GM06990 (cell line): Measurements from ENCODE around the gene PDCD6IP.
"Not testable (repeated sequence)": the region's sequence is repeated elsewhere in the genome, so short reads cannot be mapped to it uniquely, and the experiment has no call there.

Experiments used
- DNase-seq: peaks from one replicate; pipeline ENCODE4 v3.0.0-alpha.2; 2011; ENCODE audit not compliant: insufficient read length; ENCODE audit errors: extremely low read depth
- H3K27me3 ChIP-seq: replicated peaks from 2 replicates; pipeline ENCODE4 v1.6.0; 2011; ENCODE audit warnings: low read length; ENCODE audit not compliant: control insufficient read depth, insufficient read depth
- H3K36me3 ChIP-seq: 2 replicates; pipeline ENCODE4 v1.5.1; 2011; ENCODE audit warnings: low read length; ENCODE audit not compliant: control insufficient read depth, insufficient read depth
- H3K4me3 ChIP-seq: replicated peaks from 2 replicates; pipeline ENCODE4 v1.5.1; 2011; ENCODE audit warnings: low read depth, mild to moderate bottlenecking, control low read depth, low read length
- TF ChIP-seq, protein P1 (sequence below): IDR thresholded peaks from 2 replicates; pipeline ENCODE4 v1.5.1; 2011; ENCODE audit warnings: low read length, control low read depth, mild to moderate bottlenecking, inconsistent platforms; ENCODE audit not compliant: insufficient read depth, poor library complexity, severe bottlenecking

The PDCD6IP gene

DNA sequence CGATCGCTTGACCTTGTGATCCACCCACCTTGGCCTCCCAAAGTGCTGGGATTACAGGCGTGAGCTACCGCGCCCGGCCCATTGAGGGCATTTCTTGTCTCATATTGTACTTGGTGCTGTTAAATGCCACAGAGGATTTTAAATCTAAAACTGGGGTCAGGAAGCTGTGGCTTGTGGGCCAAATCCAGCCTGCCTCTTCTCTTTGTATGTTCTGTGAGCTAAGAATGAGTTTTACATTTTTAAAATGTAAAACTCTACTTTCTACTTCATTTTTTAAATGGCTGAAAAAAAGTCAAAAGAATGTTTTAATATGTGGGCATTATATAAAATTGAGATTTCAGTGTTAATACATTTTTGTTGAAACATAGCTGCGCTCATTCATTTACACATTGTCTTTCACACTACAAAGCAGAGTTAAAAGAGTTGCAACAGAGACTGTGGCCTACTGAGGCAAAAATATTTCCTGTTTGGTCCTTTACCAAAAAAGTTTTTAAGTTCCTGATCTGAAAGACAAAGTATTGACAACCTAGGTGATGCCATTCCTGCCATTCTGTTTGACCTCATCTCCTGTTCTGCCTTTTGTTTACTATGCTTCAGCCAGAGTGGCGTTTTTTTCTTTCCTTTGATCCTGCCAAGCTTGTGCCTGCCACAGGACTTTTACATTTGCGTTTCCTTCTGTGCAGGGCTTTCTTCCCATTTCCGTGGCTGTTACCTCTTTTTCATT is 50.4 kb downstream of the PDCD6IP start:
- no peak for DNase-seq
- no peaks in the 10 kb centered on the region for H3K27me3 ChIP-seq
- H3K4me3 ChIP-seq: no peak overlapping the region
- no peaks in the 10 kb centered on the region; the same call in none of the 2 replicates for H3K36me3 ChIP-seq
- TF ChIP-seq, protein P1, sequence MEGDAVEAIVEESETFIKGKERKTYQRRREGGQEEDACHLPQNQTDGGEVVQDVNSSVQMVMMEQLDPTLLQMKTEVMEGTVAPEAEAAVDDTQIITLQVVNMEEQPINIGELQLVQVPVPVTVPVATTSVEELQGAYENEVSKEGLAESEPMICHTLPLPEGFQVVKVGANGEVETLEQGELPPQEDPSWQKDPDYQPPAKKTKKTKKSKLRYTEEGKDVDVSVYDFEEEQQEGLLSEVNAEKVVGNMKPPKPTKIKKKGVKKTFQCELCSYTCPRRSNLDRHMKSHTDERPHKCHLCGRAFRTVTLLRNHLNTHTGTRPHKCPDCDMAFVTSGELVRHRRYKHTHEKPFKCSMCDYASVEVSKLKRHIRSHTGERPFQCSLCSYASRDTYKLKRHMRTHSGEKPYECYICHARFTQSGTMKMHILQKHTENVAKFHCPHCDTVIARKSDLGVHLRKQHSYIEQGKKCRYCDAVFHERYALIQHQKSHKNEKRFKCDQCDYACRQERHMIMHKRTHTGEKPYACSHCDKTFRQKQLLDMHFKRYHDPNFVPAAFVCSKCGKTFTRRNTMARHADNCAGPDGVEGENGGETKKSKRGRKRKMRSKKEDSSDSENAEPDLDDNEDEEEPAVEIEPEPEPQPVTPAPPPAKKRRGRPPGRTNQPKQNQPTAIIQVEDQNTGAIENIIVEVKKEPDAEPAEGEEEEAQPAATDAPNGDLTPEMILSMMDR: no peak

GRCh38 chr3:33850599-33850998 is 52.2 kb downstream of the PDCD6IP start:
- H3K27me3 ChIP-seq, H3K36me3 ChIP-seq, H3K4me3 ChIP-seq, DNase-seq: not testable (repeated sequence)

GRCh38 chr3:33855407-33855806 is 57.0 kb downstream of the PDCD6IP start:
- H3K36me3 ChIP-seq, H3K4me3 ChIP-seq, H3K27me3 ChIP-seq, DNase-seq: not testable (repeated sequence)

DNA sequence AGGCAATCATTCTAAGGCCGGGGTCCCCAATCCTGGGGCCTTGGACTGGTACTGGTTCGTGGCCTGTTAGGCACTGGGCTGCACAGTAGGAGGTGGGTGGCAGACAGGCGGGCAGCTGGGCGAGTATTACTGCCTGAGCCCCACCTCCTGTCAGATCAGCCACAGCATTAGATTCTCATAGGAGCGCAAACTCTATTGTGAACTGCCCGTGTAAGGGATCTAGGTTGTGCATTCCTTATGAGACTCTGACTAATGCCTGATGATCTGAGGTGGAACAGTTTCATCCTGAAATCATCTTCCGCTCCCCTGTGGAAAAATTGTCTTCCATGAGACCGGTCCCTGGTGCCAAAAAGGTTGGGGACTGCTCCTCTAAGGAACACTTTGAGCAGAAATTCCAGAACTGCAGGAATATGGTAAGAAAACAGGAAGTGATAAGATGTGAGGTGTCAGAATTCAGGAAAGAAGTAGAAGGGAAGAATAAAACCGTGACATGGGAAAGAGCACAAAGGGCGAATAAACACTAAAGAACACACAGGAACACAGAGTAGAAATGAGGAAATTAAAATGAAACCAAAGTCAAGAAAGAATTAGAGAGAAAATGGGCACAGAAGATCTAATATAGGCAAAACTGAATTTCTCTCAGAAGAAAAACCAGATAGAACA is 57.6 kb downstream of the PDCD6IP start:
- H3K4me3 ChIP-seq: no peak overlapping the region
- TF ChIP-seq, protein P1: no peak
- H3K27me3 ChIP-seq: no peaks in the 10 kb centered on the region
- peaks cover 3% of the 10 kb centered on the region for H3K36me3 ChIP-seq
- no peak for DNase-seq

- H3K36me3 ChIP-seq, H3K4me3 ChIP-seq, DNase-seq, H3K27me3 ChIP-seq: not testable (repeated sequence)
Observed at GRCh38 chr3:33857701-33858100, 59.3 kb downstream of the PDCD6IP start.

DNA sequence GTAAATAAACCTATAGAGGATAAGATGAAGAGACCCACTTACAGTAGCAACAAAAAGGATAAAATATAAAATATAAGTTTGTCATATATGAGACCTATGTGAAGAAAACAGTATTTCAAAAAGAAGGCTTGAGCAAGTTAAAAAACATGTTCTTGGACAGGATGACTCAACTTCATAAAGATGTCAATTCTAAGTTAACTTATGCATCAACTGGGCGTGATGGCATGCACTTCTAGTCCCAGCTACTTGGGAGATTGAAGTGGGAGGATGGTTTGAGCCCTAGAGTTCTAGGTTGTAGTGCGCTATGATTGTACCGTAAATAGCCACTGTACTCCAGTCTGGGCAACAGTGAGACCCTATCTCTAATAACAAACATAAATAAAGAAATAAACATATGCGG is 59.7 kb downstream of the PDCD6IP start:
- TF ChIP-seq, protein P1: no peak
- DNase-seq: no peak
- Histone ChIP-seq H3K4me3 (no peak overlapping the region), H3K27me3 (no peaks in the 10 kb centered on the region), H3K36me3 (peaks cover 3% of the 10 kb centered on the region; the same call in 1 of the 2 replicates)

DNA sequence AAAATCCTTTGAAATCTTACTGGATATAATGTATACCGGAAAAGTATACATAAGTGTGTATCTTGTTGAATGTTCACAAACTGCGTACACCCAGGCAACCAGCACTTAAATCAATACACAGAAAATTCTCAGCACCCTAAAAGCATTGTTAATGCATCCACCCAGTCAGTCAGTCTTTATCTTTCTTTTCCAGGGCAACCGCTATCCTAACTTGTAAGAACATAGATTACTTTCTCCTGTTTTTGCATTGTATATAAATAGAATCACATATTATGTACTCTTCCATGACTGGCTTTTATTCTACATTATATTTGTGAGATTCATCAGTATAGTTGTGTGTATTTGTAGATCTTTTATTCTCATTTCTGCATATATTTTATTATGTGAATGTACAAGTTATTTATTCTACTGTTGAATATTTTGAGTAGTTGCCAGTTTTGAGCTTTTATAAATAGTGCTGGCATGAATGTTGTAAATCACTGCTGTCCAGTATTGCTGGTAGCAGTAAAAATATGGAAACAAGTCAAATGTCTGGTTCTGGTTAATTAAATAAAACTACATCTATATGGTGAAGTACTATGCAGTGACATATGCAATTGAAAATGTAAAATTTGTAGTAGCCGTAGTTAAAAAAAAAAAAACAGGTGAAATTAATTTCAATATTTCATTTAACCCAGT is 62.1 kb downstream of the PDCD6IP start:
- Histone ChIP-seq H3K4me3 (no peak overlapping the region), H3K36me3 (peaks cover 4% of the 10 kb centered on the region), H3K27me3 (no peaks in the 10 kb centered on the region)
- TF ChIP-seq, protein P1: no peak
- no peak for DNase-seq
